Nephron (organoid): ENCODE measurements around the gene SDK2.

Source experiments
- H3K27ac Mint-ChIP-seq, 3 experiments: 2 replicates each; pipeline ENCODE4 v1.8.0; 2020; ENCODE audit warnings: mixed read lengths in 3 of 3, mild to moderate bottlenecking in 2 of 3, moderate library complexity in 1 of 3
- H3K27me3 Mint-ChIP-seq: 2 replicates; pipeline ENCODE4 v1.8.0; 2021; ENCODE audit warnings: low read depth, mild to moderate bottlenecking, moderate library complexity, mixed read lengths
- H3K36me3 Mint-ChIP-seq: 2 replicates; pipeline ENCODE4 v1.8.0; 2020; ENCODE audit warnings: low read depth, mixed read lengths
- H3K4me1 Mint-ChIP-seq: 2 replicates; pipeline ENCODE4 v1.8.0; 2020; ENCODE audit warnings: mixed read lengths
- H3K4me3 Mint-ChIP-seq, 3 experiments: 2 replicates each; pipeline ENCODE4 v1.8.0; 2020; ENCODE audit warnings: mild to moderate bottlenecking in 3 of 3, mixed read lengths in 3 of 3, moderate library complexity in 2 of 3
- H3K9me3 Mint-ChIP-seq: 2 replicates; pipeline ENCODE4 v1.8.0; 2020; ENCODE audit warnings: mixed read lengths
- TF ChIP-seq, protein P1 (sequence below), 3 experiments: fragments of 200-600 bp; sonication (generic); IDR thresholded peaks; one replicate each; pipeline ENCODE4 v1.5.0; 2021; ENCODE audit warnings: antibody characterized with exemption in 3 of 3; ENCODE audit not compliant: unreplicated experiment in 3 of 3

The SDK2 gene

GRCh38 chr17:73623247-73623646 is 21.0 kb downstream of the SDK2 start:
- Mint-ChIP-seq H3K9me3 (peaks cover 27% of the 10 kb centered on the region), H3K4me3 (peak overlapping the region in 1 of 3 experiments; percentile 0), H3K27me3 (no peaks in the 10 kb centered on the region), H3K27ac (peak overlapping the region; percentile 71 to 89 (median 75)), H3K4me1 (peaks cover 51% of the 10 kb centered on the region), H3K36me3 (peaks cover 26% of the 10 kb centered on the region)
- TF ChIP-seq, protein P1, sequence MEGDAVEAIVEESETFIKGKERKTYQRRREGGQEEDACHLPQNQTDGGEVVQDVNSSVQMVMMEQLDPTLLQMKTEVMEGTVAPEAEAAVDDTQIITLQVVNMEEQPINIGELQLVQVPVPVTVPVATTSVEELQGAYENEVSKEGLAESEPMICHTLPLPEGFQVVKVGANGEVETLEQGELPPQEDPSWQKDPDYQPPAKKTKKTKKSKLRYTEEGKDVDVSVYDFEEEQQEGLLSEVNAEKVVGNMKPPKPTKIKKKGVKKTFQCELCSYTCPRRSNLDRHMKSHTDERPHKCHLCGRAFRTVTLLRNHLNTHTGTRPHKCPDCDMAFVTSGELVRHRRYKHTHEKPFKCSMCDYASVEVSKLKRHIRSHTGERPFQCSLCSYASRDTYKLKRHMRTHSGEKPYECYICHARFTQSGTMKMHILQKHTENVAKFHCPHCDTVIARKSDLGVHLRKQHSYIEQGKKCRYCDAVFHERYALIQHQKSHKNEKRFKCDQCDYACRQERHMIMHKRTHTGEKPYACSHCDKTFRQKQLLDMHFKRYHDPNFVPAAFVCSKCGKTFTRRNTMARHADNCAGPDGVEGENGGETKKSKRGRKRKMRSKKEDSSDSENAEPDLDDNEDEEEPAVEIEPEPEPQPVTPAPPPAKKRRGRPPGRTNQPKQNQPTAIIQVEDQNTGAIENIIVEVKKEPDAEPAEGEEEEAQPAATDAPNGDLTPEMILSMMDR (IDR thresholded peaks at IDR 0.05; ENCODE audit: unreplicated experiment in 3 of 3) = no peak

DNA sequence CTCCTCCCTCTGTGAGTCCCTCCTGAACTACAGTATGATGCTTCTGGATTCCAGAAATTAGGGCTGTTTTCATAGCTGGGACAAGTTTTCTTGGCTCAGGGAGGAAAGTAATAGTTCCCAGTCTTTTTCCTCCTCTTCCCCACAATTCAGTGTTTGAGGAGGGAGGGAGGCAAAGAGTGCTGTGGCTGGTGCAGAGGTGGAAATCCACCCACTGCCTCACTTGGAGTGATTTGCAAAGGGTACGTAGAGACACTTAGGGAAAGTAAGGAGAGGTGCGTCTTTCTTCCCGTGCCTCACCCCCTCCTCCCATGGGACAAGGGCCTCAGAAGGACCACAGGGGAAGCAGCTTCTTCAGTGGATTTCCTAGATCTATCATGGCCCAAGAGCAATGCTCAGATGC is 21.9 kb downstream of the SDK2 start:
- Mint-ChIP-seq H3K36me3 (peaks cover 26% of the 10 kb centered on the region), H3K9me3 (peaks cover 27% of the 10 kb centered on the region), H3K4me3 (no peak overlapping the region), H3K27ac (peak overlapping the region in 1 of 3 experiments; percentile 89), H3K27me3 (no peaks in the 10 kb centered on the region), H3K4me1 (peaks cover 58% of the 10 kb centered on the region)
- TF ChIP-seq, protein P1 (IDR thresholded peaks at IDR 0.05; ENCODE audit: unreplicated experiment in 3 of 3) = no peak

DNA sequence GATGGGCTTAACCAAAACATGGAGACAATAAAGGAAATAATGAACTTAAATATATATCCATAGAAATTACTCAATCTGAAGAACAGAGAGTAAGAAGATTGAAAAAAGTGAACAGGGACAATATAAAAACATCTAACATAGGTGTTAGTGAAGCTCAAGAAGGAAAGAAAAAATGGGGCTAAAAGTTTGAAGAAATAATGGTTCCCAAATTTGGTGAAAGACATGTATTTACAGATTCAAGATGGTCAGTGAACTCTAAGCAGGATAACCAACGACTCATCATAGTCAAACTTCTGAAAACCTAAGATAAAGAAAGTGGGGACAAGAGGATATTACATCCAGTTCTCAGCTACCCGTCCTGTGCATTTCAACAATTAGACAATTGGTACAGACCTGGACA is 22.6 kb downstream of the SDK2 start:
- TF ChIP-seq, protein P1 (IDR thresholded peaks at IDR 0.05; ENCODE audit: unreplicated experiment in 3 of 3) = no peak
- Mint-ChIP-seq H3K4me1 (peaks cover 57% of the 10 kb centered on the region), H3K27ac (no peak overlapping the region), H3K9me3 (peaks cover 27% of the 10 kb centered on the region), H3K4me3 (no peak overlapping the region), H3K27me3 (no peaks in the 10 kb centered on the region), H3K36me3 (peaks cover 26% of the 10 kb centered on the region)

- H3K36me3 Mint-ChIP-seq = peaks cover 26% of the 10 kb centered on the region
- no peaks in the 10 kb centered on the region for H3K27me3 Mint-ChIP-seq
- peaks cover 27% of the 10 kb centered on the region for H3K9me3 Mint-ChIP-seq
- TF ChIP-seq, protein P1 (IDR thresholded peaks at IDR 0.05; ENCODE audit: unreplicated experiment in 3 of 3) = no peak
- peak overlapping the region in 1 of 3 experiments; percentile 13 for H3K27ac Mint-ChIP-seq
- no peak overlapping the region for H3K4me3 Mint-ChIP-seq
- peaks cover 57% of the 10 kb centered on the region for H3K4me1 Mint-ChIP-seq
Observed at GRCh38 chr17:73620414-73620813, 23.8 kb downstream of the SDK2 start.

GRCh38 chr17:73617501-73617900 is 26.7 kb downstream of the SDK2 start:
- H3K27ac Mint-ChIP-seq = peak overlapping the region; percentile 84 to 99 (median 91)
- peaks cover 24% of the 10 kb centered on the region for H3K9me3 Mint-ChIP-seq
- peaks cover 56% of the 10 kb centered on the region for H3K4me1 Mint-ChIP-seq
- no peaks in the 10 kb centered on the region for H3K27me3 Mint-ChIP-seq
- H3K4me3 Mint-ChIP-seq = peak overlapping the region in 1 of 3 experiments; percentile 28
- TF ChIP-seq, protein P1 (IDR thresholded peaks at IDR 0.05; ENCODE audit: unreplicated experiment in 3 of 3) = no peak
- H3K36me3 Mint-ChIP-seq = peaks cover 22% of the 10 kb centered on the region

DNA sequence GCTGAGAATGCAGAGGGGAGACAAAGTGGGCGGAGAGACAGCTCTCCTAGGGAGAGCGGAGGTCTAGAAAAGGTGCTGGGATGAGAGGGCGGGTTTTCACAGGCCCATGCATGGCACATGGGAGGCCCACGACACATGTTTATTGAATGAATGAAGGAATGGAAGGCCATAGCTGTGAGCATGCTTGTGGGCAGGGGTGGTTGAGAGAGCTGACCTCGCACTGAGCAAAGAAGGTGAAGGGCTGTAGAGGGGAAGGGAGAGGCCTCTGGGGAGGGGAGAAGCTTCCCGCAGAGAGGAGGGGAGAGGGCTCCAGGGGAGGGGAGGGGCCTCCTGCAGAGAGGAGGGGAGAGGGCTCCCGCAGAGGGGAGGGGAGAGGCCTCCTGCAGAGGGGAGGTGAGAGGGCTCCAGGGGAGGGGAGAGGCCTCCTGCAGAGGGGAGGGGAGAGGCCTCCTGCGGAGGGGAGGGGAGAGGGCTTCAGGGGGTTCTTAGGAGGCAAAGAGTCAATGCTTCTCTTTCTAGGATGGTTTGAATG is 27.3 kb downstream of the SDK2 start:
- Mint-ChIP-seq H3K36me3 (peaks cover 22% of the 10 kb centered on the region), H3K27me3 (no peaks in the 10 kb centered on the region), H3K27ac (peak overlapping the region; percentile 82 to 99 (median 91)), H3K4me3 (peak overlapping the region in 2 of 3 experiments; percentile 9 to 31), H3K4me1 (peaks cover 57% of the 10 kb centered on the region), H3K9me3 (peaks cover 24% of the 10 kb centered on the region)
- TF ChIP-seq, protein P1 (IDR thresholded peaks at IDR 0.05; ENCODE audit: unreplicated experiment in 3 of 3) = no peak
